Thyroid gland (tissue), 4 donors: ENCODE data around the gene TSPAN11. TPM values are rescaled to one million over a fixed set of nuclear protein-coding genes. Genes with fewer than 3 reads are reported as not detected.

Source experiments
- DNase-seq, 2 donors: peaks; one replicate each; pipeline ENCODE4 v3.0.0-alpha.2; 2019
- H3K27ac ChIP-seq, 3 donors: fragments of 200-600 bp; sonication (generic); 1 replicate in 2 of 3; 2 replicates in 1 of 3; pipeline ENCODE4 v1.5.1; 2016 to 2019; ENCODE audit warnings: mild to moderate bottlenecking in 1 of 3, moderate library complexity in 1 of 3
- H3K27me3 ChIP-seq: fragments of 200-600 bp; sonication (generic); one replicate; pipeline ENCODE4 v1.5.1; 2019
- H3K36me3 ChIP-seq, 2 donors: fragments of 200-600 bp; sonication (generic); one replicate each; pipeline ENCODE4 v1.5.1; 2016 to 2019
- H3K4me1 ChIP-seq, 2 donors: fragments of 200-600 bp; sonication (generic); one replicate each; pipeline ENCODE4 v1.5.1; 2017 to 2019
- H3K4me3 ChIP-seq, 3 donors: fragments of 200-600 bp; sonication (generic); replicated peaks in 1 of 3; 1 replicate in 2 of 3; 2 replicates in 1 of 3; pipeline ENCODE4 v1.5.1; 2016; ENCODE audit warnings: mild to moderate bottlenecking in 1 of 3
- H3K9me3 ChIP-seq: fragments of 200-600 bp; sonication (generic); one replicate; pipeline ENCODE4 v1.5.1; 2017
- POLR2A ChIP-seq, 2 donors: fragments of 450-650 bp; IDR thresholded peaks; one replicate each; pipeline ENCODE4 v1.6.1; 2017; ENCODE audit warnings: antibody characterized with exemption in 2 of 2, mild to moderate bottlenecking in 2 of 2, moderate library complexity in 1 of 2
- WGBS, 2 donors: methylation state at CpG; one replicate each; pipeline ENCODE4 v1.1.5; 2017; 5-methylcytosine and 5-hydroxymethylcytosine counted together
- intact Hi-C: fragments of 100-400 bp; cut with DNase I; formaldehyde crosslinking; loops from one replicate; pipeline ENCODE4 v1.15.1; 2023
- total RNA-seq, 4 donors: library from RNA; depleted of rRNA; stranded (reverse); fragments of >200 nt; gene quantifications; one replicate each; pipeline ENCODE4 v1.2.3, GENCODE V29; 2016
- TF ChIP-seq, protein P1 (sequence below), 6 experiments: fragments of 200-600 bp in 3 of 6; fragments of 450-650 bp in 3 of 6; sonication (generic) in 3 of 6; IDR thresholded peaks; one replicate each; pipeline ENCODE4 v1.5.1; 2016 to 2019; ENCODE audit warnings: antibody characterized with exemption in 6 of 6, mild to moderate bottlenecking in 2 of 6, inconsistent platforms in 1 of 6, moderate library complexity in 1 of 6

Gene TSPAN11
- total RNA-seq, 4 donors from 2014 or later, result 2.0 to 7.5 (median 4.4) TPM

DNA sequence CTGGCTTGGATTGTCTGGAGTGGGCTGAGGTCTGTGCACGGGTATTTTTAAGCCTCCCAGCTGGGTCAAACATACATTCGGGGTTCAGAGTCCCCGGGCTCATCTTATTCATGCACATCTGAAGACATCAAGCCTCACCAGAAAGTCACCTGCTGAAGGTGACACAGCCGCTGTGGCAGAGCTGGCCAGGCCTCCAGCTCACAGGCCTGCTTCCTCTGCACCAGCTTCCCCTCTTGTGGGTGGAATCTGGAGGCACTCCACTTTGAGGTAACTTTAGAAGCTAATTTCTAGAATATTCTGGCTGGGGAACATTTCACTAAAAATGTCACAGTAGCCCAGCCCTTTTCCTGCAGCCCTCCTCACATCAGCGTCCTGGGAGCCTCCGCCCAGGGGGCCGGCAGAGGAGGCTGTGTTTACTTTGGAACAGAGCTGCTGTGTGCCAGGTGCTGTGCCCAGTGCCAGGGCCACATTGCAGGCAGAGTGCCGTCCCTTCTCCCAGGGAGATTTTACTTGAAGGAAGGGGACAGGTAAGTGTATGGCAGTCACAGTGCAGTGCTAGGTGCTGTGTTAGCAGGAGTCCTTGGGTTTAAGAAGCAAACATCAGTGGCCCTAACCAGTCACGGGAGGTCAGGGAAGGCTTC lies 62.2 kb downstream of the TSPAN11 start:
- no peaks in the 10 kb centered on the region for H3K9me3 ChIP-seq
- peak; percentile 20 to 41 for DNase-seq
- no peak overlapping the region for H3K4me3 ChIP-seq
- no peak for TF ChIP-seq POLR2A (IDR thresholded peaks at IDR 0.05)
- TF ChIP-seq, protein P1, sequence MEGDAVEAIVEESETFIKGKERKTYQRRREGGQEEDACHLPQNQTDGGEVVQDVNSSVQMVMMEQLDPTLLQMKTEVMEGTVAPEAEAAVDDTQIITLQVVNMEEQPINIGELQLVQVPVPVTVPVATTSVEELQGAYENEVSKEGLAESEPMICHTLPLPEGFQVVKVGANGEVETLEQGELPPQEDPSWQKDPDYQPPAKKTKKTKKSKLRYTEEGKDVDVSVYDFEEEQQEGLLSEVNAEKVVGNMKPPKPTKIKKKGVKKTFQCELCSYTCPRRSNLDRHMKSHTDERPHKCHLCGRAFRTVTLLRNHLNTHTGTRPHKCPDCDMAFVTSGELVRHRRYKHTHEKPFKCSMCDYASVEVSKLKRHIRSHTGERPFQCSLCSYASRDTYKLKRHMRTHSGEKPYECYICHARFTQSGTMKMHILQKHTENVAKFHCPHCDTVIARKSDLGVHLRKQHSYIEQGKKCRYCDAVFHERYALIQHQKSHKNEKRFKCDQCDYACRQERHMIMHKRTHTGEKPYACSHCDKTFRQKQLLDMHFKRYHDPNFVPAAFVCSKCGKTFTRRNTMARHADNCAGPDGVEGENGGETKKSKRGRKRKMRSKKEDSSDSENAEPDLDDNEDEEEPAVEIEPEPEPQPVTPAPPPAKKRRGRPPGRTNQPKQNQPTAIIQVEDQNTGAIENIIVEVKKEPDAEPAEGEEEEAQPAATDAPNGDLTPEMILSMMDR (IDR thresholded peaks at IDR 0.05), result no peak
- H3K4me1 ChIP-seq, result no peaks in the 10 kb centered on the region
- H3K36me3 ChIP-seq, result no peaks in the 10 kb centered on the region
- intact Hi-C loops, result loop anchor here (10.0 kb wide), 1 partner anchor 134 kb away; no protein-coding TSS in a partner anchor
- no peaks in the 10 kb centered on the region for H3K27me3 ChIP-seq
- no peak overlapping the region for H3K27ac ChIP-seq
- 49 to 82% methylated on average over 5 to 9 of the region's 9 CpGs for WGBS, 2 donors

DNA sequence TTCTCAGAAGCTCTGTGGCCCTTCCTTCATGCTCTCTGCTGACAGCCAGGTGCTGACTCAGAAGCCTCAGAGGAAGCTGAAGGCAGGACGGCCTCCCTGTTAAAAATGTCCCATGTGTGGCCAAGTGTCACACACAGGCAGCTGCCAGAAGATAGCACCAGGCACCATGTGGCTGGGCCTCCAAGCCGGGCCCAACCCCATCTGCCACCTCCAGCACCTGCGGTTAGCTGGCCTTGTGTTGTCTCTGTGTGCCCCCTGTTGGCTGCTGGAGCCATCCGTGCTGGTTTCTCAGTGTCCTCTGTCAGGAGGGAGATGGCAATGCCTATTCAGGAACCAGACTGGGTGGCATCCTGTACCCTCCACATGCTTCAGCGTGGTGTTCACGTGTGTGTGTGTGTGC lies 63.2 kb downstream of the TSPAN11 start:
- WGBS, 2 donors, result 74 to 83% methylated on average over 5 to 6 of the region's 6 CpGs
- no peaks in the 10 kb centered on the region for H3K27me3 ChIP-seq
- H3K36me3 ChIP-seq, result no peaks in the 10 kb centered on the region
- no peak overlapping the region for H3K4me3 ChIP-seq
- peak in 1 of 2 donors; percentile 6 for DNase-seq
- TF ChIP-seq, protein P1 (IDR thresholded peaks at IDR 0.05), result no peak
- TF ChIP-seq POLR2A (IDR thresholded peaks at IDR 0.05), result no peak
- H3K9me3 ChIP-seq, result no peaks in the 10 kb centered on the region
- H3K4me1 ChIP-seq, result no peaks in the 10 kb centered on the region
- no peak overlapping the region for H3K27ac ChIP-seq
- intact Hi-C loops, result loop anchor here (10.0 kb wide), 1 partner anchor 135 kb away; no protein-coding TSS in a partner anchor

DNA sequence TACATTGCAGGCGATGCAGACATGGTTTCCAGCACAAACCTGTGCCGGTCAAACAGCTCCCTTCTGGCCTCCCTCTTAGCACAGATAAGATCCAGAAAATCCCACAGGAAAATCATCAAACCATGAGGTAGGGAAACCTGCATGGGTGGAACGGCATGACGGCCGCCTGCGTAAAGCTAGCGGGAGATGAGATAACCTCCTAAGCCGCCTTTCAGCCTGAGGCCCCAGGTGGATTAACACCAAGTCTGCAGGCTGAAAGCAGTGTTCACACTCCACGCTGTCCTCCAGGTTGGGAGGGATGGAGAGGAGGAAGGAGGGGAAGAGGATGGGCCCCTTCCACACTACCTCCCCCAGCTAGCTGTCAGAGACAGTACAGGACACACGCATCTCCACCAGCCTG lies 63.8 kb downstream of the TSPAN11 start:
- TF ChIP-seq, protein P1 (IDR thresholded peaks at IDR 0.05), result no peak
- TF ChIP-seq POLR2A (IDR thresholded peaks at IDR 0.05), result no peak
- WGBS, 2 donors, result 93 to 95% methylated on average over 9 to 10 of the region's 10 CpGs

DNA sequence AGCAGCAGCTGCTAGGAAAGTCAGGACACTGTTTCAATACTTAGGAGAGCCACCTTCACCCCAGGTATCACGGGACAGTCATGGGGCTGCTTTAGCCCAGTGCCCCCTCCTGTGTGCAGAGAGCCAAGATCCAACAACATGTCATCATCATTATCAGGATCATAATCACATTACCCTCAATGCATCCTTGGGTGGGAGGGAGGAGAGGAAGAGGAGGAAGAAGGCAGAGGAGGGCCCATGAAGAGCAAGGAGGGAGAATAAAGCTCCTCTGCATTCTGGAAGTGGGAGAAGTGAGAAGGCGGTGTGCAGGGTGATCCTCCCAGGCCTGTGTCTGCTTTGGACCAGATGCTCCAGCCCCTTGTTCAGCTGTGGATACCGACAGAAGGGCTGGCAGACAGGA lies 64.2 kb downstream of the TSPAN11 start:
- Histone ChIP-seq H3K27ac (no peak overlapping the region), H3K27me3 (no peaks in the 10 kb centered on the region), H3K4me1 (no peaks in the 10 kb centered on the region), H3K36me3 (no peaks in the 10 kb centered on the region), H3K4me3 (no peak overlapping the region), H3K9me3 (no peaks in the 10 kb centered on the region)
- no peak for DNase-seq
- no peak for TF ChIP-seq POLR2A (IDR thresholded peaks at IDR 0.05)
- TF ChIP-seq, protein P1 (IDR thresholded peaks at IDR 0.05), result no peak
- 90 to 100% methylated on average over 3 of the region's 3 CpGs for WGBS, 2 donors
- intact Hi-C loops, result no loop called here

More for the DNA sequence above, 63.8 kb downstream of the TSPAN11 start:
- Histone ChIP-seq H3K4me1 (no peaks in the 10 kb centered on the region), H3K27me3 (no peaks in the 10 kb centered on the region), H3K36me3 (no peaks in the 10 kb centered on the region), H3K9me3 (no peaks in the 10 kb centered on the region), H3K27ac (no peak overlapping the region), H3K4me3 (no peak overlapping the region)
- intact Hi-C loops, result no loop called here
- no peak for DNase-seq

DNA sequence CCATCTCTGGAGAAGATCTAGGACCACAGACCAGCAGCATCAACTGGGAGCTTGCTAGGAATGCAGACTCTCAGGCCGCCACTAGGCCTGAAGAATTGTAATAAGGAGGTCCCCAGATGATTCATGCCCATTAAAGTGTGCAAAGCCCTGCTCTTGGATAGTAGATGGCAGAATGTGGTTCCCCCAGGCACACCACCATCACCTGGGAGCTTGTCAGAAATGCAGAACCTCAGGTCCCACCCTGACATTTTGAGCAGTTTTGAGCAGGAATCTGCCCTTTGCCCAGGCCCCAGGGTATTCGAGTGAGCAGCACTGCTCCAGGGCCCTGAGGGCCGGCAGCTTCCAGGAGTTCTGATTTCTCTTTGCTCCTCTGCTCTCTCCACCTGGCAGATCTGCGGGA lies 64.9 kb downstream of the TSPAN11 start:
- intact Hi-C loops, result no loop called here
- Histone ChIP-seq H3K4me3 (no peak overlapping the region), H3K4me1 (no peaks in the 10 kb centered on the region), H3K27ac (no peak overlapping the region), H3K9me3 (no peaks in the 10 kb centered on the region), H3K27me3 (no peaks in the 10 kb centered on the region), H3K36me3 (no peaks in the 10 kb centered on the region)
- 93 to 94% methylated on average over 4 of the region's 4 CpGs for WGBS, 2 donors
- no peak for DNase-seq
- TF ChIP-seq, protein P1 (IDR thresholded peaks at IDR 0.05), result no peak
- TF ChIP-seq POLR2A (IDR thresholded peaks at IDR 0.05), result no peak
